Fibroblast of villous mesenchyme (primary cell): ENCODE measurements around the gene FLYWCH1. TPM values are rescaled to one million over a fixed set of nuclear protein-coding genes. Genes with fewer than 3 reads are reported as not detected.

ENCODE experiments used
- DNase-seq: peaks from one replicate; pipeline ENCODE4 v3.0.0-alpha.2; 2010; ENCODE audit warnings: low read depth
- H3K4me3 ChIP-seq: 2 replicates; pipeline ENCODE4 v1.5.1; 2011; ENCODE audit warnings: low read depth, mild to moderate bottlenecking, low read length
- total RNA-seq: library from RNA; depleted of rRNA; stranded (reverse); fragments of >200 nt; gene quantifications from 2 replicates; pipeline ENCODE4 v1.2.3, GENCODE V29; 2012
- TF ChIP-seq, protein P1 (sequence below): IDR thresholded peaks from 2 replicates; pipeline ENCODE4 v1.5.1; 2012; ENCODE audit warnings: low read depth, mild to moderate bottlenecking, low read length; ENCODE audit not compliant: insufficient read depth

FLYWCH1 gene
- total RNA-seq, 1 donor = 25.9 TPM

DNA sequence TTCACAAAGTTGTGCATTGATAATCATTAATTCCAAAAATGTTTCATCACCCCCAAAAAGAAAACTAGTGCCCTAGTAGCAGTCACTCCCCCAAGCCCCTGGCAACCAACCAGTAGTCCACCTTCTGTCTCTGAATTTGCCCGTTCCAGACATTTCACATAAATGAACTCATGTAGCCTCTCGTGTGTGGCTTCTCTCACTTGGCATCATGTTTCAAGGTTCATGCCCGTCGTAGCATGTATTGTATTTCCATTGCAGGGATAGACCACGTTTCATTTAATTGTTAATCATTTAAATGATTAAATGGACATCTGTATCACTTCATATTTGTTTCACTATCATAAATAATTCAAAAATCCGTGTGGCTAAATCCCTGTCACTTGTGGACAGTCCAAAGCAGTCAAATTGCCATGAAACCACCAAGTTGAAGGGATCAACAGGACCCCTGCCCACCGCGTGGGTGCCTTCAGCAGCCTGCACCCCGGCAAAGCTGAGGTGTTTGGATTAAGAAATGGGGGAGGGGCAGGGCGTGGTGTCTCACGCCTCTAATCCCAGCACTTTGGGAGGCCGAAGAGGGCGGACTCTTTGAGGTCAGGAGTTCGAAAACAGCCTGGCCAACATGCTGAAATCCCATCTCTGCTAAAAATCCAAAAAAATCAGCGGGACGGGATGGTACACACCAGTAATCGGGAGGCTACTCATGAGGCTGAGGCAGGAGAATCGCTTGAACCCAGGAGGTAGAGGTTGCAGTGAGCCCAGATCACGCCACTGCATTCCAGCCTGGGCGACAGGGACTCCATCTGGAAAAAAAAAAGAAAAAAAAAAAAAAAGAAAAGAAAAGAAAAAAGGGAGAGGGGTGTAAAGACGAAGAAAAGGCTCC, 37.5 kb upstream of the FLYWCH1 start:
- H3K4me3 ChIP-seq = no peak overlapping the region
- TF ChIP-seq, protein P1, sequence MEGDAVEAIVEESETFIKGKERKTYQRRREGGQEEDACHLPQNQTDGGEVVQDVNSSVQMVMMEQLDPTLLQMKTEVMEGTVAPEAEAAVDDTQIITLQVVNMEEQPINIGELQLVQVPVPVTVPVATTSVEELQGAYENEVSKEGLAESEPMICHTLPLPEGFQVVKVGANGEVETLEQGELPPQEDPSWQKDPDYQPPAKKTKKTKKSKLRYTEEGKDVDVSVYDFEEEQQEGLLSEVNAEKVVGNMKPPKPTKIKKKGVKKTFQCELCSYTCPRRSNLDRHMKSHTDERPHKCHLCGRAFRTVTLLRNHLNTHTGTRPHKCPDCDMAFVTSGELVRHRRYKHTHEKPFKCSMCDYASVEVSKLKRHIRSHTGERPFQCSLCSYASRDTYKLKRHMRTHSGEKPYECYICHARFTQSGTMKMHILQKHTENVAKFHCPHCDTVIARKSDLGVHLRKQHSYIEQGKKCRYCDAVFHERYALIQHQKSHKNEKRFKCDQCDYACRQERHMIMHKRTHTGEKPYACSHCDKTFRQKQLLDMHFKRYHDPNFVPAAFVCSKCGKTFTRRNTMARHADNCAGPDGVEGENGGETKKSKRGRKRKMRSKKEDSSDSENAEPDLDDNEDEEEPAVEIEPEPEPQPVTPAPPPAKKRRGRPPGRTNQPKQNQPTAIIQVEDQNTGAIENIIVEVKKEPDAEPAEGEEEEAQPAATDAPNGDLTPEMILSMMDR = no peak
- DNase-seq = no peak

DNA sequence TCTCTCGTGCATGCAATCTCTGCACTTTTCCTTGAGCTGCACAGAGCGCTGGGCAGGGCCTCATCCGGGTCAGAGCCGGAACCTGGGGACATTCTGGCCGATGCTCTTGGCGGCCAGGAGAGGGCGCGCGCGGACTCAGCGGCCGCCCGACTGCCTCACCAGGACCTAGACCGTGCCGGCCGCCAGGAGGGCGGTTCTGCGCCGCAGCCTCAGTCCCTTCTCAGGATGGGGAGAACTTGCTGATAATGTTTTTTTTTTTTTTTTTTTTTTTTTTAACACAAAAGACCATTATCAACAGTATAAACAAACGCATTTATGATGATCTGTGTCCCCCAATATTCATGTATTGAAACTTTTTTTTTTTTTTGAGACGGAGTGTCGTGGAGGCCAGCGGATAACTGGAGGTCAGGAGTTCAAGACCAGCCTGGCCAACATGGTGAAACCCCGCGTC, 36.8 kb upstream of the FLYWCH1 start:
- TF ChIP-seq, protein P1 = peak; percentile 93
- H3K4me3 ChIP-seq = no peak overlapping the region
- DNase-seq = peak; percentile 78

DNA sequence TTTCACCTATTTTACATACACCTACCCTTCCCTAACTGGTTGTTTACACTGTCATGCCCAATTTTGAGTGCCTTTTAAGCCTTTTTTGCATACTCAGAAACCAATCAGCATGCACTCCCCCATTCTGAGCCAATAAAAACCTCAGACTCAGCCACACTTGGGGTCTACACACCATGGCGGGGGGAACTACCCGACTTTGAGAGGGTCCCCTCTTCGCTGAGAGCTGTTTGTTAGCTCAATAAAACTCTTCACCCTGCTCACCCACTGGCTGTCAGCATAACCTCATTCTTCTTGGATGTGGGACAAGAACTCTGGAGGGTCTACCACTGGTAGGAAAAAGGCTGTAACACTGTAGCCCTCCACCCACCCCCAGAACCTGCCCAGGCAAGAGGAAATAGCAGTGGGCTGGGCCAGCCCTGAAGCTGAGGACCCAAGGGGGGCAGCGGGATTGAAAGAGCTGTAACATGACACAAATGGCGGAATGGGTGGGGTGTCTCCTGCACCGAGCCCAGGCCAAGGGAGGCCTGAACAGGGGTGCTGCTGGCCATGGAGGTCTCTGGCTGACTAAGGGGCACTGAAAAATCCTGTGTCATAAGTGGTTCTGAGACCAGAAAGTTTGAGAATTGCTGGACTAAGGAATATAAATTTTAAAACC, 31.8 kb upstream of the FLYWCH1 start:
- H3K4me3 ChIP-seq = no peak overlapping the region
- no peak for DNase-seq
- TF ChIP-seq, protein P1 = no peak

DNA sequence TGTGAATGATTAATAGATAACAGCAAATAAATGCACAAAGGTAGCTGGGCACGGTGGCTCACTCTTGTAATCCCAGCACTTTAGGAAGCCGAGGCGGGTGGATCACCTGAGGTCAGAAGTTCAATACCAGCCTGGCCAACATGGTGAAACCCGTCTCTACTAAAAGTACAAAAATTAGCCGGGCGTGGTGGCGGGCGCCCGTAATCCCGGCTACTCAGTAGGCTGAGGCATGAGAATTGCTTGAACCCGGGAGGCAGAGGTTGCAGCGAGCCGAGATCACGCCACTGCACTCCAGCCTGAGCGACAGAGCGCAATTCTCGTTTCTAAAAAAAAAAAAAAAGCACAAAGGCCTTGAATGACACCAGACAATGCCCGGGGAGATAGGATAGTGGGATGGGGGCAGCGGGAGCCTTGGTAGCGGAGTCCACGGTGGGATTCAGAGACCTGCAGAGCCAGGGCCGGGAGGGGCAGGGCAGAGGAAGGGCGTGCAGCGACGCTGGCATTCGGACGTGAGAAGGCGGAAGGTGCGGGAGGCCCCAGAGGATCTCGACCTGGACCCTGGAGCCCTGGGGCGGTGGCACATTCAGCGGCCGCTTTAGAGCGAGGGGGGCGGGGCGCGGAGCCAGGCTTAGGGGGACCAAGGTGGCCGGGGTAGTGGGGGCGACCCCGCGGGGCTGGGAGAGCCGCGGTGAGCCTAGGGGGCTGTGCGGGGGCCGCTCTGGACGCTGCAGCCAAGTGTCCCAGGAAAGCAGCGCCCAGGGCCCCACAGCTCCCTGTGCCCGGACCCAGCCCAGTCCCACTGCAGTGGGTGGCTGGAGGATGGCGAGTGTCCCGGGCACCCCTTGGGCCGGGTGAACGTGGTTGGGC, 29.7 kb upstream of the FLYWCH1 start:
- TF ChIP-seq, protein P1 = no peak
- DNase-seq = no peak
- peak overlapping the region; percentile 89 for H3K4me3 ChIP-seq

DNA sequence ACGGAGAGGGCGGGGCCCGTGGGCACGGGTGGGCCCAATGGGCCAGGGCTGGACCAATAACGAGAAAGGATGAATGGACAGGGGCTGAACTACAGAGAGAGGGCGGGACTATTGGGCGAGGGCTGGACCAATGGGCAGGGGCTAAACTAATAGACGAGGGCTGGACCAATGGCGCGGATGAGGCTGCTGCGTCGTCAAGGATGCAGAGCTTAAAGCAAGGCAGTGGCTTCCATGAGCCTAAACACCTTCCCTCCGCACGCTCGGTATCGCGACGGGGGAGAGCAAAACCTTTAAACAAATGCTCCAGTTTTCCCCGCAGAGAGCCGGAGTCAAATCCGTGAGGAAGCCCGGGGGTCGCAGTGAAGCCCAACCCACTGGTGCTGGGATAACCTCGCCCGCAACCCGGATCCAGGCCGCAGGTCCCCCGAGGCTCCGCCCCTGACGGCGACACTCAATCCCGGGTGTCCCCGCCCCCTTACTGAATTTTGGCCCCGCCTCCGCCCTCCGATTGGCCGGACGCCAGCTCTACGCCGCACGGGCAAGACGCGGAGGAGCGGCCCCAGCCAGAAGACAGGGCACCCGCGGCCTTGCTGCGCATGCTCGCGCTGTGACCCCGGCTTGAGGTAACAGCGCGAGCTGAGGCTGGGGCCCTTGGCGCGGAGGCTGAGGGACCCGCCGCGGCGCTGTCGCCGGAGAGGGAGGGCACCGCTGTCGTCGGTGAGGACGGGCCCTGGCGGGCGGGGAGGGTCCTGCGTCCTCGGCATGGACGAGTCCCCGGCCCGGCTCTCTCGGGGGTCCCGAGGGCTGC, 28.9 kb upstream of the FLYWCH1 start, which contains the start of gene FLYWCH2:
TSS of gene FLYWCH2 (plus strand) at position 566 of the 808 bp plus-strand sequence. CDS start 13,235 bp downstream, outside the sequence.
- DNase-seq = peak; percentile 99
- TF ChIP-seq, protein P1 = no peak
- peak within 1 kb of the TSS; percentile 89 for H3K4me3 ChIP-seq
